Stimulated activated naive CD8-positive, alpha-beta T cell treated with anti-CD3 and anti-CD28 coated beads, Interleukin-15, amount 100 ng/mL, for 72 hours (primary cell): ENCODE data around the gene DNAH9.
A peak's percentile ranks its signal among the peaks of the same experiment; 100 is the strongest.

Experiments
- ATAC-seq: fragments of 150-1000 bp; cut with Tn5 transposase; 2 replicates; pipeline ENCODE4 v1.10.0; 2021; ENCODE audit warnings: mild to moderate bottlenecking, moderate library complexity
- DNase-seq, 2 donors: peaks; one replicate each; pipeline ENCODE4 v3.0.0; 2021 to 2022
- H3K27ac Mint-ChIP-seq, 2 donors: one replicate each; pipeline ENCODE4 v1.8.0; 2022; ENCODE audit warnings: mild to moderate bottlenecking in 2 of 2, mixed read lengths in 2 of 2, moderate library complexity in 2 of 2
- H3K27me3 Mint-ChIP-seq: one replicate; pipeline ENCODE4 v1.8.0; 2022; ENCODE audit warnings: mixed read lengths
- H3K4me1 Mint-ChIP-seq: one replicate; pipeline ENCODE4 v1.8.0; 2022; ENCODE audit warnings: mild to moderate bottlenecking, mixed read lengths
- H3K4me3 Mint-ChIP-seq, 2 donors: one replicate each; pipeline ENCODE4 v1.8.0; 2022; ENCODE audit warnings: mild to moderate bottlenecking in 2 of 2, mixed read lengths in 2 of 2, moderate library complexity in 1 of 2
- H3K9me3 Mint-ChIP-seq, 2 donors: one replicate each; pipeline ENCODE4 v1.8.0; 2022; ENCODE audit warnings: mixed read lengths in 2 of 2

The DNAH9 gene

DNA sequence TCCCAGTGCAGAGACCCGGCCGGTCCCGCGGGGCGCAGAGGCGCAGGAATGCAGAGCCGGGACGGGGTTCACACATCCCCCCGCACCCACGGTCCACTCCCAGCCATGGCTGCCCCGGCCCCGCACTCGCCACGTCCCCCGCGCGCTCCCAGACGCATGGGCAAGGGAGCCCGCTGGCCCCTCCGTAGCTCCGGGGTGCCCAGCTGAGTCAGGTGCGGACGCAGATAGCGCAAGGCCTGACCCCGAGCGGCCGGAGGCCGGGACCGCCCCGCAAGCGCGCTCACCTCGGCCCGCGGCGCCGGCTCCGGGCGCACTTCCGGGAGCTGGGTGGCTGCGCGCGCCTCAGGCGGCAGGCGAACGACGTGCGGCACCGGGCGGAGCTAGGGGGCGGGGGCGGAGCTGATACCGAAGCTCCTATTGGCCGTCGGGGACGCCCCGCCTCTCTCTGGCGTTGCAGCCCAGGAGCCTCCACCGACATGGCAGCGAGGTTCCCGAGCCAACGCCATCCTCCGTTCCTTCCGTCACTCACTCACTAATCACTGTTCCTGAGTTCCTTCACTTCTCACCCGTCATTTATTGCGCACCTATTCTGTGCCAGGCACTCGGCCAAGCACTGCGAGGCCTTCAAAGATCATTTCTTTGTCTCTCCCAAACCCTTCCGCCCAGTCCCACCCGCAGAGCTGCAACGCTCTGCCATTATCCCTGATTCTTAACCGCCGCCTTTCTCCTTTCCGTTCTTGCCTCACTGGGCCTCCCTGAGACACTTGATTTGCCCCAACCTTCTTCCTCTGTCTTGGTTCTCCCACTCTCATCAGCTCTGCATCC is 399.1 kb downstream of the DNAH9 start, which contains the start of gene ZNF18:
TSS of gene ZNF18 (minus strand) at position 329 of the 825 bp plus-strand sequence. CDS start 4,646 bp downstream, outside the sequence.
- peaks cover 0 to 4% of the 10 kb centered on the region in 2 donors for H3K9me3 Mint-ChIP-seq
- peak within 1 kb of the TSS; percentile 88 to 94 for H3K4me3 Mint-ChIP-seq
- peak within 1 kb of the TSS; percentile 96 to 97 for H3K27ac Mint-ChIP-seq
- peaks cover 24% of the 10 kb centered on the region for H3K4me1 Mint-ChIP-seq
- ATAC-seq (peak; percentile 97), DNase-seq (peak; percentile 92 to 95)
- no peaks in the 10 kb centered on the region for H3K27me3 Mint-ChIP-seq

DNA sequence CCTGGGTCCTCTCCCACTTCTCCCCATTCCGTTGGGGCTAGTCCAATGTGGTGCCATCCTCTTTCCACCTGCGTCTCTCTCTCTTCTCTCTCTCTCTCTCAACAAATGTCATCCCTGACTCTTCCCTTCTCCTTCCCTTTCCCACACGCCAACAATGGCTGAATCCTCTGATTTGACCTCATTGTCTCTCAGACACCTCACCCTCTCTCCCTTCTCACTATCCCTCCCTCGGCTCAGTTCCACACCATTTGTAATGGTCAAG is 399.6 kb downstream of the DNAH9 start:
- peaks cover 21% of the 10 kb centered on the region for H3K4me1 Mint-ChIP-seq
- DNase-seq (no peak), ATAC-seq (no peak)
- H3K27ac Mint-ChIP-seq = peak overlapping the region; percentile 96 to 97
- peaks cover 0 to 4% of the 10 kb centered on the region in 2 donors for H3K9me3 Mint-ChIP-seq
- no peaks in the 10 kb centered on the region for H3K27me3 Mint-ChIP-seq
- H3K4me3 Mint-ChIP-seq = peak overlapping the region; percentile 88 to 94

GRCh38 chr17:11999696-12000095 is 401.4 kb downstream of the DNAH9 start:
- Mint-ChIP-seq H3K27ac (no peak overlapping the region), H3K4me3 (no peak overlapping the region), H3K4me1 (peaks cover 21% of the 10 kb centered on the region), H3K9me3 (peaks cover 0 to 4% of the 10 kb centered on the region in 2 donors), H3K27me3 (no peaks in the 10 kb centered on the region)
- ATAC-seq = no peak
- DNase-seq = no peak

DNA sequence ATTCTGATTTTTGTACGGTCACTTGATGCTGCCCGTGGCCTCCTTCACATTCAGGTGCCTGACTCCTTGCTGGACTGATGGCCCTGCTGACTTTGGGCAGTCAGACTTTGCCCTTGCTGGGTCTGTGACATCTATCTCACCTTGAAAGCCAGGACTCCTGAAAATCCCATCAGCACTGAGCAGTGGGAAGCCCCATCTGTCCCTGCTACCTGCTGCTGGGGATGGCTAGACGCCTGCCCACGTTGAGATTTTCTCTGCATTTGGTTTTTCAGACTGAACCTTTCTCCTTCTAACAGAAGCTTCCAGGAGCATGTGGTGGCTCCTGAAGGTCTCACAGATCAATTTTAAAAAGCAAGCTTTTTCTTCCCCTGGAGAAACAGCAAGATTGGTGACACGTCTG is 409.2 kb downstream of the DNAH9 start:
- Mint-ChIP-seq H3K27me3 (peaks cover 7% of the 10 kb centered on the region), H3K27ac (no peak overlapping the region), H3K4me3 (no peak overlapping the region), H3K4me1 (no peaks in the 10 kb centered on the region), H3K9me3 (no peaks in the 10 kb centered on the region)
- no peak for DNase-seq
- no peak for ATAC-seq
